HG03280 (cell line): ENCODE results near the gene PLAGL2.

ENCODE experiments used
- ATAC-seq: cut with Tn5 transposase; IDR thresholded peaks from one replicate; pipeline ENCODE4 v1.9.1; 2021; ENCODE audit warnings: mild to moderate bottlenecking, moderate library complexity; ENCODE audit not compliant: unreplicated experiment

Gene PLAGL2

GRCh38 chr20:32231245-32231644 lies 23.7 kb upstream of the PLAGL2 start:
- no peak for ATAC-seq

GRCh38 chr20:32230707-32231106 lies 23.2 kb upstream of the PLAGL2 start:
- ATAC-seq, result no peak

GRCh38 chr20:32229251-32229747 lies 21.8 kb upstream of the PLAGL2 start:
- ATAC-seq, result no peak

GRCh38 chr20:32227744-32228688 lies 20.5 kb upstream of the PLAGL2 start:
- no peak for ATAC-seq

- ATAC-seq, result no peak
These were observed 19.8 kb upstream of the PLAGL2 start for GRCh38 chr20:32227306-32227705.

DNA sequence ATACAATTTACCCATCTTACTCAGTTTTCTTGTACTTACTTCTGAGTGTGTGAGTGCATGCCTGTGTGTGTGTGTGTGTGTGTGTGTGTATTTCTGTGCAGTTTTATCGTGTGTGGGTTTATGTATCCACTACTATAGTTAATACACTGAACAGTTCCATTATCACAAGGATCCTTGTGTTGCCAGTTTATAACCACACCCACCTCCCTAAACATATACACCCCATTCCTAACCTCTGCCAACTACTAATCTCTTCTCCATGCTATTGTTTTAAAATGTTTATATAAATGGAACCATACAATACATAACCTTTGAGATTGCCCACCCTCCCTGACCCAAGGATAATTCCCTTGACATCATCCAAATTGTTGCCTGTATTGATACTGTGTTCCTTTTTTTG lies 18.8 kb upstream of the PLAGL2 start:
- ATAC-seq, result no peak

GRCh38 chr20:32224463-32224862 lies 16.9 kb upstream of the PLAGL2 start:
- ATAC-seq, result no peak

DNA sequence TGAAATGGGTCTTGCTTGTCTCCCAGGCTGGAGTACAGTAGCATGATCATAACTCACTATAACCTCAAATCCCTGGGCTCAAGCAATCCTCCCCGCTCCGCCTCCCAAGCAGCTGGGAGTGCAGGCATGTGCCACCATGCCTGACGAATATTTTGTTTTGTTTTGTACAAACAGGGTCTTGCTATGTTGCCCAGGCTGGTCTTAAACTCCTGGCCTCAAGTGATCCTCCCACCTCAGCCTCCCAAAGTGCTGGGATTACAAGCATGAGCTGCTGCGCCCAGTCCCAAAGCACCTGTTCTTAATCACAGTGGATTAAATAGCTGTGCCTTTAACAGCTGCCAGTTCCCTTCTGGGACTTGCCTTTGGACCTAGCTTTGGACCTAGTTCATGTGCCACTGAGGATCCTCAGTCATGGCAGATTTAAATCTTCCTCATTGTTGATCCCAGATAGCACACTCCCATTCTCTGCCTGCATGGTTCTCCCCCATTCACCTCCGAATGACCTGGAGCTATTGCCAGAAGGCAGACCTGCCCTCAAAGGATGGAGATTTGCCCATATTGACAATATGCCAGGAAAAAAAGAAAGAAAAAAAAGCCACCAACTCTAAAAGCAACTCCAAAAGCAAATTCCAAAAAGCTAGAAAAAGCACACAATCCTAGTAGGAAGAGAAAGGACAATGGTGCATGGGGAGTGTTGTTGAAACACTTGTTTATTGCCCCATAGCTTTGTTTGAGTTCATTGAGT lies 10.8 kb upstream of the PLAGL2 start:
- ATAC-seq, result no peak

DNA sequence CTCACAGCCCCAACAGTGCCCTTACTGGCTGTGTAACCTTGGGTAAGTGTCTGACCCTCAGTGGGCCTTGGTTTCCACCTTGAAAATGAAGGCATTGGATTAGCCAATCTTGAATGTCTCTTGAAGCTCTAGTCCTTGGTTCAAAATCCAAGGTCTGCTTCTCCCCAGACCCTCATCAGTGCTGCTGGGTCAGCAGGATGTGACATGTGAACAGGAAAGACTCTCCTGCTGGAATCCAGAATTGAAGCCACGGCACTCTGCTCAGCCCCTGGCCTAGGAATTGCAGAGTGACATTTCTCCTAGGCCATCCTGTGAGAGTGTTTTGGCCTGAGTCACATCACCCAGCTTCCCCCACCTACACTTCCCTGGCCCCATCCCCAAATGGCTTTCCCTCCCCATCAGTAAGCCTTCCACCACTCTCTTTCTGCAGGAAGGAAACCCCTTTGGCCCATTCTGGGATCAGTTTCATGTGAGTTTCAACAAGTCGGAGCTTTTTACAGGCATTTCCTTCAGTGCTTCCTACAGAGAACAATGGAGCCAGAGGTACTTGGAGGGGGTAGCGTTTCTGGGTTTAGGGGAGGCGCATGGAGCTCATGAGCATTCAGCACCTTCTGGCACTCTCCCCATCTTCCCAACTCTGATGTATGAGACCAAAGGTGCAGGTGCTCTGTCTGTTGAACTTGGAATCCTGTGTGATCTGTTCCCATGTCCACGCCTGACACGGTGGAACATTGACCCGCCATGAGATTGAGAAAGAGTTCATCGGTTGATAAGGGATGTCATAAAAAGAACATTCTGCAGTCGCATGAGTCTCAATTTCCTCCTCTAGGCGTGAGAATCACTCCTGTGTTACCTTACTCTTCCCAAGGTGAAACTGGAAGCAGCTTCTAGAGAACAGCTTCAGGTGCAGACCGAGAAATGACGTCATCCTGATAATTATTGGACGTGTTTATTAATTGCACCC lies 8.9 kb upstream of the PLAGL2 start:
- ATAC-seq, result no peak

- ATAC-seq, result no peak
These were observed 8.2 kb upstream of the PLAGL2 start for GRCh38 chr20:32215729-32216128.

GRCh38 chr20:32215147-32215546 lies 7.6 kb upstream of the PLAGL2 start:
- ATAC-seq, result no peak

GRCh38 chr20:32213870-32214269 lies 6.3 kb upstream of the PLAGL2 start:
- ATAC-seq, result no peak

DNA sequence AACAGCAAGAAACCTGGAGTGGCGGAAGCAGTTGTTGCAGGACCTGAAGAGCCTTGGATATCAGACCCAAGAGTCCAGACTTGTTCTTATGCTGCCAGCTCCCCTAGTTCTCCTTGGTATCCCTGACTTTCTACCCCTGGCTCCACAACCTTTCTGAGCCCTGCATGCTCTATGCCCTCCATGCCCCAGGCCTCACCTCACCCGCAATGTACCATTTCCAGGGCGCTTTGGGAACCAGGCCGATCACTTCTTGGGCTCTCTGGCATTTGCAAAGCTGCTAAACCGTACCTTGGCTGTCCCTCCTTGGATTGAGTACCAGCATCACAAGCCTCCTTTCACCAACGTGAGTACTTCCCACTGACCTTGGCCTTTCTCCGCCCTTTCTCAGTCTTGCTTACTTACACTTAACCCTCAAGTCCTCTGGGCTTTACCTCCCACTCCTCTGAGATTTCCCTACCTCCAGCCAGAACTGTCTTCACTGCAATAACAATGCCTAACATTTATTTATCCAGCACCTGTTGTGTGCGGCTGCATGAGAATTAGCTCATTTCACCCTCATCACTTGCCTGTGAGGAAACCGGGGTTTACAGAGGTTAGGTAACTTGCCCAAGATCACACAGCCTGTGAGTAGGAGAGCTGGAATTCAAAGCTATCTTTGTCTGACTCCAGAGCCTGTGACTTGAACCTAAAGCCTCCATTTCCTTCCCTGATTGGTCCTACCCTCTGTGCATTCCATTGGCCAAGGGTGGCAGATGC lies 2.5 kb upstream of the PLAGL2 start:
- ATAC-seq, result no peak

GRCh38 chr20:32208499-32209154 lies 1.1 kb upstream of the PLAGL2 start:
- no peak for ATAC-seq

DNA sequence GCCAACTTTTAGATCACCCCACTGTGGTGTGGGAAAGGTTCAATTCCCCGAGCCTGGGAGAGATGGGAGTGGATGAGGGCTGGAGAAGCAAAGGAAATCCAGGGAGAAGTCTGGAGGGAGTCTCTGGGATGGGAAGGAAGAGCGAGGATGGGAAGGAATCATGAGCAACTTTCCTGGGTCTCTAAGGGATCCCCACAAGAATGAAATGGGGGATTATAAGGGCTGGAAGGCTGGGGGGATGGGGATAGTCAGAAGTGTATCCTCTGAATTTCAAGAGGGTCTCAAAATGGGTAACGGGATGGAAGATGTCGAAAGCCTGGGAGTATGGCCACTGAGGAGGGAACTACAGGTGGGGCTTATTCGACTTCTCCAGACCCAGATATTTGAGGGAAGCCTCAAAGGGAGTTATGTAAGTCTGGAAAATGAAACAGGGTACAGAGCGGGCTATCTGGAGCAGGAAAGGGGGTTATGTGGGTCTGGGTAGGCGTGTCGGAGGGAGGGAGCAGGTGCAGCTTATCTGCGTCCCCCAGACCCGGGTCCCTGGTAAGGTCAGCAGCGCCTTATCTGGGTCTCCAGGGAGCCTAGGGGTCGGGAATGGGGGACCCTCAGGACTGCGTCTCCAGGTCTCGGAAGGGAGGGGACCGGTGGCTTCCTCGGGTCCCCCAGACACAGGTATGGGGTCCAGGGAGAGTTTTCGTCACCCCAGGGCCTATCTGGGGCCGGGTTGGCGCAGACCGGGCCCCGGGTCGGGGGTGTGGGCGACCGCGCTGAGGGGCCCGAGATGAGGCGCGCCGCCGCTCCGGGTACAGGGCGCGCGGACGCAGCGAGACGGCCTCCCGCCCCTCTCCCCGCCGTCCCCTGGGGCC lies 550 bp downstream of the PLAGL2 start:
- ATAC-seq, result no peak

GRCh38 chr20:32205843-32206759 lies 1.4 kb downstream of the PLAGL2 start:
- no peak for ATAC-seq

DNA sequence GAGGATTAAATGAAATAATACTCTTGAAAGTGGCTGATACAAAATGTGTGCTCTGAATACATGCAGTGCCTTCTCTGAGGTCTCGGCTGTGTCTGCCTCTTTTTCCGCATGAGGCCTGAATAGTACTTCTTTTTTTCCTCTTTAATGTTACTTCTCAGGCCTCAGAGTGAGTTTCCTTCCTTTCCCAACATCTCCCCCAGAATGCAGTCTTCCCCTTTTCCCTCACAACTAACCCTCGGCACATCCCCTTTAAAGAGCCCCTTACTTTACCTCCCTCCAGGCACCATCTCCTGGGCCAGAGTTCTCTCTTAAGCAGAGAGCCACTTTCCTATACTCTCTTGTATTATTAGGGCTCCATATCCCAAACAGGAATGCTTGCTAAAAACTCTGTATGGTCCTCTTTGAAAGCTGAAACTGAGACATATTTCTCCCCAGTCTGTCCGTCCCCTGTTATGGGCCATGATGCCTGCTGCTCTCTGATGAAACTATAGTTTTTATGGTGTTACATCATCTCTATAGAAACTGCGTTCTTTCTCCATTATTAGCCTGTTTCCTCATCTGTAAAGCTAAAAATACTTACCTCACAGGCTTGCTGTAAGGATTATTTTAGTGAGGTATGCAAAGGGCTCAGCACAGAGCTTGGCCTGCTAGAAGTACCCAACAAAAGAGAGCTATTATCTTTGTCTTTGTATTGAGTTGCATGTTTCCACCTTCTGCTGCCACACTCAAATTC lies 2.3 kb downstream of the PLAGL2 start:
- no peak for ATAC-seq
